ENCODE measurements around the gene CCDC157. TPM values are rescaled to one million over a fixed set of nuclear protein-coding genes. Genes with fewer than 3 reads are reported as not detected.

Gene CCDC157
- polyA plus RNA-seq, 1 of the 3 experiments (the other 2 are of a cell fraction) = 5.8 TPM

DNA sequence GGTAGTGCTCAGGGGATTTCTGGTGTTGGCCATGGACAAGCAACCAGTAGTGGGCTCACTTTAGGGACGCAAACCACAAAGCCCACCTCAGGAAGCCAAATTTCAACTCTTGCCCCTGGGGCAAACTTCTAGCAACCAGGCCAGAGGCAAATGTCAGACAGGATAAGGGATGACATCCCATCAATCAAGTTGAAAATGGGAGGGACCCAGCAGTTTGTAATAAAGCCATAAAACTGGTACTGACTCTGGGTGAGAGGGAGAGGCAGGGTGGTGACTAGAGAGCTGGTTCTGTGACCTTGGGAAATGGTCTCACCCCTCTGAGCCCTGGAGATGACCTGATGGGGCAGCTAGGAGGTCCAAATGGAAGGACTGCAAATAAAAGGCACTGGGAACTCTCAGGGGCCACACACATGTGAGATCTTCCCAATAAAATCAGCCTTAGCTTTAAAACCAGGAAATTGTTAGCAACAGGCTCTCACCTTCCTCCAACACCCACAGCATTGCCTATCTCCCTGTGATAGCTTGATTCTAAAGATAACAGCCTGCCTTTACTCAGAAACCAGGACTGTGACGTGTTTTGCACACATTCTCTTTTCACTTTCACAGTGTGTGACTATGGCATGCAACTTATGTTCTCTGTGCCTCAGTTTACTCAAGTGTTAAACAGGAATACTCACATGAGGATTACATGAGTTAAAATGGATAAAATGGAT is 23.7 kb upstream of the CCDC157 start:
- Histone ChIP-seq H3K9me3 (no peaks in the 10 kb centered on the region), H3K9ac (no peak overlapping the region), H3K4me1 (ENCODE audit: control insufficient read depth in 1 of 2, insufficient read depth in 2 of 2, low read depth in 1 of 2, low read length in 1 of 2) (no peaks in the 10 kb centered on the region), H3K36me3 (replicated peaks in 1 of 2; ENCODE audit: control insufficient read depth in 1 of 2, insufficient read depth in 2 of 2, low read length in 1 of 2) (peaks cover 43 to 69% of the 10 kb centered on the region in 2 experiments), H3K9me2 (no peaks in the 10 kb centered on the region), H4K20me1 (ENCODE audit: insufficient read depth) (no peaks in the 10 kb centered on the region), H2AFZ (ENCODE audit: low read depth) (no peak overlapping the region), H3K4me2 (no peak overlapping the region), H3K4me3 (ENCODE audit: low read depth in 2 of 2, low read length in 1 of 2) (no peak overlapping the region), H3K79me2 (ENCODE audit: insufficient read depth) (no peaks in the 10 kb centered on the region), H3F3A (replicated peaks; ENCODE audit: insufficient read depth) (peaks cover 19% of the 10 kb centered on the region), H3K27ac (ENCODE audit: low read depth in 2 of 2, low read length in 1 of 2) (no peak overlapping the region), H3K27me3 (ENCODE audit: insufficient read depth) (no peaks in the 10 kb centered on the region)
- 100% methylated on average over 2 of the region's 2 CpGs for WGBS (ENCODE audit: low lambda C conversion rate)
- no peak for TF ChIP-seq TEAD4 (IDR thresholded peaks at IDR 0.05; ENCODE audit: borderline replicate concordance, insufficient read depth)
- TF ChIP-seq, protein P1, sequence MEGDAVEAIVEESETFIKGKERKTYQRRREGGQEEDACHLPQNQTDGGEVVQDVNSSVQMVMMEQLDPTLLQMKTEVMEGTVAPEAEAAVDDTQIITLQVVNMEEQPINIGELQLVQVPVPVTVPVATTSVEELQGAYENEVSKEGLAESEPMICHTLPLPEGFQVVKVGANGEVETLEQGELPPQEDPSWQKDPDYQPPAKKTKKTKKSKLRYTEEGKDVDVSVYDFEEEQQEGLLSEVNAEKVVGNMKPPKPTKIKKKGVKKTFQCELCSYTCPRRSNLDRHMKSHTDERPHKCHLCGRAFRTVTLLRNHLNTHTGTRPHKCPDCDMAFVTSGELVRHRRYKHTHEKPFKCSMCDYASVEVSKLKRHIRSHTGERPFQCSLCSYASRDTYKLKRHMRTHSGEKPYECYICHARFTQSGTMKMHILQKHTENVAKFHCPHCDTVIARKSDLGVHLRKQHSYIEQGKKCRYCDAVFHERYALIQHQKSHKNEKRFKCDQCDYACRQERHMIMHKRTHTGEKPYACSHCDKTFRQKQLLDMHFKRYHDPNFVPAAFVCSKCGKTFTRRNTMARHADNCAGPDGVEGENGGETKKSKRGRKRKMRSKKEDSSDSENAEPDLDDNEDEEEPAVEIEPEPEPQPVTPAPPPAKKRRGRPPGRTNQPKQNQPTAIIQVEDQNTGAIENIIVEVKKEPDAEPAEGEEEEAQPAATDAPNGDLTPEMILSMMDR (IDR thresholded peaks at IDR 0.05) = no peak
- TF ChIP-seq, protein P2, sequence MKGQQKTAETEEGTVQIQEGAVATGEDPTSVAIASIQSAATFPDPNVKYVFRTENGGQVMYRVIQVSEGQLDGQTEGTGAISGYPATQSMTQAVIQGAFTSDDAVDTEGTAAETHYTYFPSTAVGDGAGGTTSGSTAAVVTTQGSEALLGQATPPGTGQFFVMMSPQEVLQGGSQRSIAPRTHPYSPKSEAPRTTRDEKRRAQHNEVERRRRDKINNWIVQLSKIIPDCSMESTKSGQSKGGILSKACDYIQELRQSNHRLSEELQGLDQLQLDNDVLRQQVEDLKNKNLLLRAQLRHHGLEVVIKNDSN (IDR thresholded peaks at IDR 0.05; ENCODE audit: borderline replicate concordance, low read depth) = no peak
- TF ChIP-seq, protein P3, sequence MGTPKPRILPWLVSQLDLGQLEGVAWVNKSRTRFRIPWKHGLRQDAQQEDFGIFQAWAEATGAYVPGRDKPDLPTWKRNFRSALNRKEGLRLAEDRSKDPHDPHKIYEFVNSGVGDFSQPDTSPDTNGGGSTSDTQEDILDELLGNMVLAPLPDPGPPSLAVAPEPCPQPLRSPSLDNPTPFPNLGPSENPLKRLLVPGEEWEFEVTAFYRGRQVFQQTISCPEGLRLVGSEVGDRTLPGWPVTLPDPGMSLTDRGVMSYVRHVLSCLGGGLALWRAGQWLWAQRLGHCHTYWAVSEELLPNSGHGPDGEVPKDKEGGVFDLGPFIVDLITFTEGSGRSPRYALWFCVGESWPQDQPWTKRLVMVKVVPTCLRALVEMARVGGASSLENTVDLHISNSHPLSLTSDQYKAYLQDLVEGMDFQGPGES (IDR thresholded peaks at IDR 0.05; ENCODE audit: low read depth, low read length) = no peak
- TF ChIP-seq RCOR1 (IDR thresholded peaks at IDR 0.05; ENCODE audit: low read length) = no peak
- TF ChIP-seq, protein P4, sequence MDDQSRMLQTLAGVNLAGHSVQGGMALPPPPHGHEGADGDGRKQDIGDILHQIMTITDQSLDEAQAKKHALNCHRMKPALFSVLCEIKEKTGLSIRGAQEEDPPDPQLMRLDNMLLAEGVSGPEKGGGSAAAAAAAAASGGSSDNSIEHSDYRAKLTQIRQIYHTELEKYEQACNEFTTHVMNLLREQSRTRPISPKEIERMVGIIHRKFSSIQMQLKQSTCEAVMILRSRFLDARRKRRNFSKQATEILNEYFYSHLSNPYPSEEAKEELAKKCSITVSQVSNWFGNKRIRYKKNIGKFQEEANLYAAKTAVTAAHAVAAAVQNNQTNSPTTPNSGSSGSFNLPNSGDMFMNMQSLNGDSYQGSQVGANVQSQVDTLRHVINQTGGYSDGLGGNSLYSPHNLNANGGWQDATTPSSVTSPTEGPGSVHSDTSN (IDR thresholded peaks at IDR 0.05) = no peak
- TF ChIP-seq FOXM1 (IDR thresholded peaks at IDR 0.05; ENCODE audit: low read depth) = no peak
- TF ChIP-seq GATA2 (CRISPR knock-in tag; IDR thresholded peaks at IDR 0.05) = no peak
- TF ChIP-seq, protein P5, sequence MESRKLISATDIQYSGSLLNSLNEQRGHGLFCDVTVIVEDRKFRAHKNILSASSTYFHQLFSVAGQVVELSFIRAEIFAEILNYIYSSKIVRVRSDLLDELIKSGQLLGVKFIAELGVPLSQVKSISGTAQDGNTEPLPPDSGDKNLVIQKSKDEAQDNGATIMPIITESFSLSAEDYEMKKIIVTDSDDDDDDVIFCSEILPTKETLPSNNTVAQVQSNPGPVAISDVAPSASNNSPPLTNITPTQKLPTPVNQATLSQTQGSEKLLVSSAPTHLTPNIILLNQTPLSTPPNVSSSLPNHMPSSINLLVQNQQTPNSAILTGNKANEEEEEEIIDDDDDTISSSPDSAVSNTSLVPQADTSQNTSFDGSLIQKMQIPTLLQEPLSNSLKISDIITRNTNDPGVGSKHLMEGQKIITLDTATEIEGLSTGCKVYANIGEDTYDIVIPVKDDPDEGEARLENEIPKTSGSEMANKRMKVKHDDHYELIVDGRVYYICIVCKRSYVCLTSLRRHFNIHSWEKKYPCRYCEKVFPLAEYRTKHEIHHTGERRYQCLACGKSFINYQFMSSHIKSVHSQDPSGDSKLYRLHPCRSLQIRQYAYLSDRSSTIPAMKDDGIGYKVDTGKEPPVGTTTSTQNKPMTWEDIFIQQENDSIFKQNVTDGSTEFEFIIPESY (IDR thresholded peaks at IDR 0.05; ENCODE audit: borderline replicate concordance, low read depth) = no peak
- TF ChIP-seq ELF1 (IDR thresholded peaks at IDR 0.05) = no peak
- TF ChIP-seq YY1 (IDR thresholded peaks at IDR 0.05; ENCODE audit: low read depth) = no peak
- no peak for TF ChIP-seq POLR2AphosphoS5 (IDR thresholded peaks at IDR 0.05; ENCODE audit: low read depth, low read length)
- TF ChIP-seq, protein P6, sequence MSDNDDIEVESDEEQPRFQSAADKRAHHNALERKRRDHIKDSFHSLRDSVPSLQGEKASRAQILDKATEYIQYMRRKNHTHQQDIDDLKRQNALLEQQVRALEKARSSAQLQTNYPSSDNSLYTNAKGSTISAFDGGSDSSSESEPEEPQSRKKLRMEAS (IDR thresholded peaks at IDR 0.05; ENCODE audit: low read depth) = no peak
- TF ChIP-seq, protein P7, sequence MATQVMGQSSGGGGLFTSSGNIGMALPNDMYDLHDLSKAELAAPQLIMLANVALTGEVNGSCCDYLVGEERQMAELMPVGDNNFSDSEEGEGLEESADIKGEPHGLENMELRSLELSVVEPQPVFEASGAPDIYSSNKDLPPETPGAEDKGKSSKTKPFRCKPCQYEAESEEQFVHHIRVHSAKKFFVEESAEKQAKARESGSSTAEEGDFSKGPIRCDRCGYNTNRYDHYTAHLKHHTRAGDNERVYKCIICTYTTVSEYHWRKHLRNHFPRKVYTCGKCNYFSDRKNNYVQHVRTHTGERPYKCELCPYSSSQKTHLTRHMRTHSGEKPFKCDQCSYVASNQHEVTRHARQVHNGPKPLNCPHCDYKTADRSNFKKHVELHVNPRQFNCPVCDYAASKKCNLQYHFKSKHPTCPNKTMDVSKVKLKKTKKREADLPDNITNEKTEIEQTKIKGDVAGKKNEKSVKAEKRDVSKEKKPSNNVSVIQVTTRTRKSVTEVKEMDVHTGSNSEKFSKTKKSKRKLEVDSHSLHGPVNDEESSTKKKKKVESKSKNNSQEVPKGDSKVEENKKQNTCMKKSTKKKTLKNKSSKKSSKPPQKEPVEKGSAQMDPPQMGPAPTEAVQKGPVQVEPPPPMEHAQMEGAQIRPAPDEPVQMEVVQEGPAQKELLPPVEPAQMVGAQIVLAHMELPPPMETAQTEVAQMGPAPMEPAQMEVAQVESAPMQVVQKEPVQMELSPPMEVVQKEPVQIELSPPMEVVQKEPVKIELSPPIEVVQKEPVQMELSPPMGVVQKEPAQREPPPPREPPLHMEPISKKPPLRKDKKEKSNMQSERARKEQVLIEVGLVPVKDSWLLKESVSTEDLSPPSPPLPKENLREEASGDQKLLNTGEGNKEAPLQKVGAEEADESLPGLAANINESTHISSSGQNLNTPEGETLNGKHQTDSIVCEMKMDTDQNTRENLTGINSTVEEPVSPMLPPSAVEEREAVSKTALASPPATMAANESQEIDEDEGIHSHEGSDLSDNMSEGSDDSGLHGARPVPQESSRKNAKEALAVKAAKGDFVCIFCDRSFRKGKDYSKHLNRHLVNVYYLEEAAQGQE (IDR thresholded peaks at IDR 0.05; ENCODE audit: low read depth, low read length) = no peak
- no peak for TF ChIP-seq SIN3A (IDR thresholded peaks at IDR 0.05; ENCODE audit: borderline replicate concordance, low read depth, low read length)
- POLR2A ChIA-PET = interaction anchor here (1.1 kb wide), 1 partner anchor 23 kb away, joined by 4 read pairs; the partner anchor contains the start of genes CCDC157 and SF3A1
- CTCF ChIA-PET = interaction anchor here (1.4 to 1.5 kb wide), 2 partner anchors 45 to 54 kb away, joined by 4 read pairs; partner anchors contain the start of genes CASTOR1 and RNF215
- no peak for DNase-seq
